Upper lobe of left lung (tissue), 6 donors: Measurements from ENCODE around the gene SEZ6L. TPM values are rescaled to one million over a fixed set of nuclear protein-coding genes. Genes with fewer than 3 reads are reported as not detected.

ENCODE experiments used
- ATAC-seq, 2 donors: fragments of 200-7000 bp; cut with Tn5 transposase; one replicate each; pipeline ENCODE4 v1.9.1; 2022; ENCODE audit warnings: mild to moderate bottlenecking in 2 of 2, moderate library complexity in 2 of 2; ENCODE audit not compliant: low FRiP score in 2 of 2
- DNase-seq, 2 donors: peaks; one replicate each; pipeline ENCODE4 v3.0.0-alpha.2; 2019 to 2020
- H3K27ac ChIP-seq, 4 donors: fragments of 200-600 bp; sonication (generic); one replicate each; pipeline ENCODE4 v1.5.1; 2016 to 2019
- H3K27me3 ChIP-seq, 4 donors: fragments of 200-600 bp; sonication (generic); one replicate each; pipeline ENCODE4 v1.5.1; 2017 to 2019
- H3K36me3 ChIP-seq, 4 donors: fragments of 200-600 bp; sonication (generic); one replicate each; pipeline ENCODE4 v1.5.1; 2016 to 2019
- H3K4me1 ChIP-seq, 4 donors: fragments of 200-600 bp; sonication (generic); one replicate each; pipeline ENCODE4 v1.5.1; 2018 to 2019
- H3K4me3 ChIP-seq, 4 donors: fragments of 200-600 bp; sonication (generic); one replicate each; pipeline ENCODE4 v1.5.1; 2017 to 2019; ENCODE audit warnings: mild to moderate bottlenecking in 2 of 4, moderate library complexity in 1 of 4
- H3K9me3 ChIP-seq, 4 donors: fragments of 200-600 bp; sonication (generic); one replicate each; pipeline ENCODE4 v1.5.1; 2018 to 2019
- EP300 ChIP-seq, 4 donors: sonication (generic); formaldehyde crosslinking; IDR thresholded peaks; one replicate each; pipeline ENCODE4 v1.5.1; 2017; ENCODE audit warnings: antibody characterized with exemption in 4 of 4, control low read depth in 2 of 4
- POLR2A ChIP-seq, 4 donors: fragments of 450-650 bp; IDR thresholded peaks; one replicate each; pipeline ENCODE4 v1.5.1; 2016 to 2017; ENCODE audit warnings: antibody characterized with exemption in 4 of 4, mild to moderate bottlenecking in 2 of 4
- POLR2AphosphoS5 ChIP-seq, 2 donors: sonication (generic); formaldehyde crosslinking; IDR thresholded peaks; one replicate each; pipeline ENCODE4 v1.5.1; 2017; ENCODE audit warnings: antibody characterized with exemption in 2 of 2
- WGBS, 2 donors: methylation state at CpG; one replicate each; pipeline ENCODE4 v1.1.5; 2017 to 2018; 5-methylcytosine and 5-hydroxymethylcytosine counted together
- total RNA-seq, 6 donors: library from RNA; depleted of rRNA in 4 of 6; stranded (reverse); fragments of >200 nt in 4 of 6; gene quantifications; one replicate each; pipeline versions ENCODE4 v1.1.0 to v1.2.1, GENCODE V29; 2016 to 2021
- TF ChIP-seq, protein P1 (sequence below), 6 experiments: fragments of 450-650 bp in 4 of 6; fragments of 200-600 bp in 2 of 6; sonication (generic) in 2 of 6; IDR thresholded peaks; one replicate each; pipeline ENCODE4 v1.5.1; 2016 to 2019; ENCODE audit warnings: antibody characterized with exemption in 6 of 6
- donor health status: DM: no; HTN: no; CAD: no; lungs with moderate emphysema.
- donor health status: DM: no; HTN: yes; CAD: no; lungs with severe emphysema.

SEZ6L gene
- total RNA-seq, 6 donors from 2014 or later, result 0.06 to 1.2 (median 0.24) TPM; not detected in 3

DNA sequence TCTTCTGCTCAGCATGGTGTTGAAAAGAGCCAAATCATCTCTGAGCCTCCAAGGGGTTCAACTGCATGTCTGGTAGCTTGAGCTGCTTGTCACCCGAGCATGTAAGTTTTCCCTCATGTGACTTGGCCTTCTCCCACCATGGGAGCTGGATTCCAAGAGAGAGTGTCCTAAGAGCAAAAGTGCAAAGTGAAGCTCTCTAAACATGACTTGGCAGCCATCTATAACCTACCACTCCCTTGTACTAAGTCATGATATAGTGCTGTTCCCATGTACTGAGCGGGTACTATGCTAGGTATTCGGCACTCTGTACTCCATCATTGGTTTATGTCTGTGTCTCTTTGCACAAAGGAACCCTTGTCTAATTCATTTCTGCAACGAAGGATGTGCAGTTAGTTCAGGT lies 19.1 kb downstream of the SEZ6L start:
- Histone ChIP-seq H3K4me1 (no peaks in the 10 kb centered on the region), H3K27me3 (no peaks in the 10 kb centered on the region), H3K36me3 (no peaks in the 10 kb centered on the region), H3K27ac (no peak overlapping the region), H3K4me3 (no peak overlapping the region), H3K9me3 (no peaks in the 10 kb centered on the region)
- TF ChIP-seq, protein P1, sequence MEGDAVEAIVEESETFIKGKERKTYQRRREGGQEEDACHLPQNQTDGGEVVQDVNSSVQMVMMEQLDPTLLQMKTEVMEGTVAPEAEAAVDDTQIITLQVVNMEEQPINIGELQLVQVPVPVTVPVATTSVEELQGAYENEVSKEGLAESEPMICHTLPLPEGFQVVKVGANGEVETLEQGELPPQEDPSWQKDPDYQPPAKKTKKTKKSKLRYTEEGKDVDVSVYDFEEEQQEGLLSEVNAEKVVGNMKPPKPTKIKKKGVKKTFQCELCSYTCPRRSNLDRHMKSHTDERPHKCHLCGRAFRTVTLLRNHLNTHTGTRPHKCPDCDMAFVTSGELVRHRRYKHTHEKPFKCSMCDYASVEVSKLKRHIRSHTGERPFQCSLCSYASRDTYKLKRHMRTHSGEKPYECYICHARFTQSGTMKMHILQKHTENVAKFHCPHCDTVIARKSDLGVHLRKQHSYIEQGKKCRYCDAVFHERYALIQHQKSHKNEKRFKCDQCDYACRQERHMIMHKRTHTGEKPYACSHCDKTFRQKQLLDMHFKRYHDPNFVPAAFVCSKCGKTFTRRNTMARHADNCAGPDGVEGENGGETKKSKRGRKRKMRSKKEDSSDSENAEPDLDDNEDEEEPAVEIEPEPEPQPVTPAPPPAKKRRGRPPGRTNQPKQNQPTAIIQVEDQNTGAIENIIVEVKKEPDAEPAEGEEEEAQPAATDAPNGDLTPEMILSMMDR (IDR thresholded peaks at IDR 0.05), result no peak
- TF ChIP-seq POLR2A (IDR thresholded peaks at IDR 0.05) (no peak), POLR2AphosphoS5 (IDR thresholded peaks at IDR 0.05) (no peak), EP300 (IDR thresholded peaks at IDR 0.05) (no peak)
- no peak for DNase-seq
- ATAC-seq, result no peak
- 75 to 80% methylated on average over 4 of the region's 4 CpGs for WGBS, 2 donors

DNA sequence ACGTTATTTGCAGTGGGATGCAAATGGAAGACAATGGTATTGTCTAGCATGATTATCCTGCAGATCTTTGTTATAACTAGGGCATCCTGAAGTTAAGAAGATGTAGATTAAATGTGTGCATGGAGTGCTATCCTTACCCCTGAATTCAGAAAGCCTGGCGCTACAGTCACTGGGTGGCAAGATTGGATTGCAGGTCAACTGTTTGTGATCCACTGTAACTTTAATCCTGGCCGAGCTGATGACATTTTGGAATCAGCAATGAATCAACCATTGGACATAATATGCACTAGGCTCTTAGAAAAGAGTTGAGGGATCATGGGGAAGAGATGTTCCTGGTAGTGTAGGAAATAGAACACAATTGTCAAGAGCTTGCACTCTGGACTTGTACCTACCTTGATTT lies 25.1 kb downstream of the SEZ6L start:
- no peak for ATAC-seq
- H3K27ac ChIP-seq, result no peak overlapping the region
- no peak overlapping the region for H3K4me3 ChIP-seq
- H3K36me3 ChIP-seq, result no peaks in the 10 kb centered on the region
- H3K4me1 ChIP-seq, result no peaks in the 10 kb centered on the region
- H3K27me3 ChIP-seq, result no peaks in the 10 kb centered on the region
- TF ChIP-seq POLR2A (IDR thresholded peaks at IDR 0.05), result no peak
- no peak for TF ChIP-seq POLR2AphosphoS5 (IDR thresholded peaks at IDR 0.05)
- TF ChIP-seq, protein P1 (IDR thresholded peaks at IDR 0.05), result no peak
- TF ChIP-seq EP300 (IDR thresholded peaks at IDR 0.05), result no peak
- WGBS, 2 donors, result 64% methylated on average over 3 of the region's 3 CpGs
- no peak for DNase-seq
- no peaks in the 10 kb centered on the region for H3K9me3 ChIP-seq

DNA sequence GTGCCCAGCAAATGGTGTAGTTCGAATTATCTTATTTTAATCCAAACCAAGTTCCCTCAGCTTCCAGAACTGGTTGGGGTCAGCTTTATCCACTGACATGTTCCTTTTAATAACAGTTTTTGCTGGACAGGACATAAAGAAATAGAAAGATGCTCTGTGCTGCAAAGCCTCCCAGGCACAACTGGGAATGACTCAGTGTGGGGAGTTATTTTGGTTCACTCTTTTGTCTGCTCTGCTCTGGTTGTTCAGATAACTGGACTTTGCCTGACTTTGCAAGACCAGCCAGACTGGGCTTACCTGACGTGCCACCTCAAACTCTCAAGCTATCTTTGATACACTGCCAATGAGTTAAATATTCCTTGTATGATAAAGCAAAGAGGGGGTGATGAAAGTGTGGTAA lies 25.6 kb downstream of the SEZ6L start:
- TF ChIP-seq, protein P1 (IDR thresholded peaks at IDR 0.05), result no peak
- TF ChIP-seq EP300 (IDR thresholded peaks at IDR 0.05), result no peak
- TF ChIP-seq POLR2A (IDR thresholded peaks at IDR 0.05), result no peak
- no peak for TF ChIP-seq POLR2AphosphoS5 (IDR thresholded peaks at IDR 0.05)
- 59 to 72% methylated on average over 2 of the region's 2 CpGs for WGBS, 2 donors
- no peak for DNase-seq

DNA sequence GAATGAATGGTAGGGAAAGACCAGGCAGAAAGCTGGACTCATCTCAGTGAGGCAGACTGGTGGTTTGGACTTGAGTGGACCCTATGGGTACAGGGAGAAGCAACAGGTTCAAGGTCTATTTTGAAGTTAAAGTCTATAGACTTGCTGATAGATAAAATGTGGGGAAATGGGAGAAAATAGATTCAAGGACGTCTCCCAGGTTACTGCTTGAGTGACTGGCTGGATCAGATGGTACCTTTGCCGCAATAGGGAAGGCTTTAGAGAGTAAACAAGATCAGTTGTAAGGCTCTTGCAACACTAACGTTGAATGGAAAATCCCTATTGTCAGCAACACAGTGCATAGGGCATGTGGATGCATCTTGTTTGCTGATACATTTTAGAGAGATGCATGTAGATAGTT lies 27.4 kb downstream of the SEZ6L start:
- no peaks in the 10 kb centered on the region for H3K36me3 ChIP-seq
- H3K9me3 ChIP-seq, result no peaks in the 10 kb centered on the region
- TF ChIP-seq POLR2A (IDR thresholded peaks at IDR 0.05), result no peak
- H3K27ac ChIP-seq, result no peak overlapping the region
- H3K27me3 ChIP-seq, result no peaks in the 10 kb centered on the region
- ATAC-seq, result no peak
- H3K4me3 ChIP-seq, result no peak overlapping the region
- DNase-seq, result no peak
- H3K4me1 ChIP-seq, result no peaks in the 10 kb centered on the region
- 55 to 66% methylated on average over 3 of the region's 3 CpGs for WGBS, 2 donors

More for the DNA sequence above, 25.6 kb downstream of the SEZ6L start:
- Histone ChIP-seq H3K4me3 (no peak overlapping the region), H3K9me3 (no peaks in the 10 kb centered on the region), H3K27me3 (no peaks in the 10 kb centered on the region), H3K27ac (no peak overlapping the region), H3K36me3 (no peaks in the 10 kb centered on the region), H3K4me1 (no peaks in the 10 kb centered on the region)
- no peak for ATAC-seq

DNA sequence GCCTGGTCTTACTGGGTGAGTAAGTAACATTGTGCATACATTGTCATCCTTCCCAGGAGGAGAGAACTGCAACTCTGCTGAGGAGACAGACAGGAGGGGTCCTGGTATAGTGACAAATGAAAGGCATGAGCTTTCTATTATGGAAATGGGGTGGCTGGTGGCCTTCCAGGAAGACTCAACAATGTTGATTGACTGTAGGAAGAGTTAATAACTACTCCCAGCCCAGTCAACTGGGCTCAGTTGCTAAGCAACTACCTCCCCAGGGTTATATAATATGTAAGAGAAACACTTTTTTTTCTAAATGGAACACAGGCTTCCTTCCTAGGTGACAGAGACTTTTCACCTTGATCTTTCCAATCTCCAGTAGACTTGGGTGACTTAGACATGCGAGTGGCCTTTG lies 28.2 kb downstream of the SEZ6L start:
- 89 to 93% methylated on average over 1 of the region's 1 CpG for WGBS, 2 donors
- Histone ChIP-seq H3K36me3 (no peaks in the 10 kb centered on the region), H3K4me3 (no peak overlapping the region), H3K9me3 (no peaks in the 10 kb centered on the region), H3K27ac (no peak overlapping the region), H3K4me1 (no peaks in the 10 kb centered on the region), H3K27me3 (no peaks in the 10 kb centered on the region)
- ATAC-seq (no peak), DNase-seq (no peak)
- TF ChIP-seq POLR2A (IDR thresholded peaks at IDR 0.05), result no peak
- TF ChIP-seq, protein P1 (IDR thresholded peaks at IDR 0.05), result no peak
- TF ChIP-seq EP300 (IDR thresholded peaks at IDR 0.05), result no peak
- TF ChIP-seq POLR2AphosphoS5 (IDR thresholded peaks at IDR 0.05), result no peak
